HL-60 (cell line): ENCODE data around the gene LMBR1.

Source experiments
- DNase-seq, 2 experiments: peaks; one replicate each; pipeline ENCODE4 v3.0.0-alpha.2; 2010 to 2020; ENCODE audit warnings: low read depth in 1 of 2, low spot score in 1 of 2
- H3K27ac ChIP-seq: fragments of 250-450 bp; sonication (Bioruptor Pico); replicated peaks from 2 replicates; pipeline ENCODE4 v1.5.1; 2020; ENCODE audit warnings: mild to moderate bottlenecking, moderate library complexity
- H3K27me3 ChIP-seq: fragments of 250-450 bp; sonication (Bioruptor Pico); 2 replicates; pipeline ENCODE4 v1.5.1; 2021; ENCODE audit warnings: mild to moderate bottlenecking, moderate library complexity; ENCODE audit not compliant: insufficient read depth, poor library complexity, severe bottlenecking
- H3K4me3 ChIP-seq: replicated peaks from 2 replicates; pipeline ENCODE4 v1.5.1; 2011; ENCODE audit warnings: mild to moderate bottlenecking, control low read depth, low read length; ENCODE audit not compliant: insufficient read depth
- CTCF ChIP-seq: IDR thresholded peaks from one replicate; pipeline ENCODE4 v1.5.1; 2011; ENCODE audit warnings: low read length, control low read depth, inconsistent platforms; ENCODE audit not compliant: insufficient read depth
- GABPA ChIP-seq: IDR thresholded peaks from 2 replicates; pipeline ENCODE4 v1.6.1; 2012; ENCODE audit warnings: low read depth
- POLR2AphosphoS5 ChIP-seq: IDR thresholded peaks from 2 replicates; pipeline ENCODE4 v1.6.1; 2012; ENCODE audit warnings: low read depth
- REST ChIP-seq: IDR thresholded peaks from 2 replicates; pipeline ENCODE4 v1.6.1; 2012; ENCODE audit warnings: low read depth; ENCODE audit not compliant: insufficient replicate concordance
- SPI1 ChIP-seq: IDR thresholded peaks from 2 replicates; pipeline ENCODE4 v1.6.1; 2012; ENCODE audit warnings: low read depth, mild to moderate bottlenecking, borderline replicate concordance

Gene LMBR1

DNA sequence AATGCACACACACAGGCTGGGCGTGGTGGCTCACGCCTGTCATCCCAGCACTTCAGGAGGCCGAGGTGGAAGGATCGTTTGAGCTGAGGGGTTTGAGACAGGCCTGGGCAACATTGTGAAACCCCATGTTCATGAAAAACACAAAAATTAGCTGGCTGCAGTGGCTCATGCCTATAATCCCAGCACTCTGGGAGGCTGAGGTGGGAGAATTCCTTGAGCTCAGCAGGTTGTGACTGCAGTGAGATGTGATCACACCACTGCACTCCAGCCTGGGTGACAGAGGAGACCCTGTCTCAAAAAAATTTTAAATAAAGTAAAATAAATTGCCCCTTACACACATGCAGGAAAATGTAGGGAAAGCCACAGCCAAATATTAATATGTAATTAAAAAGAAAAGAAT is 208.3 kb downstream of the LMBR1 start:
- H3K4me3 ChIP-seq: no peak overlapping the region
- H3K27me3 ChIP-seq: no peaks in the 10 kb centered on the region
- H3K27ac ChIP-seq: no peak overlapping the region
- no peak for DNase-seq
- TF ChIP-seq POLR2AphosphoS5 (no peak), SPI1 (no peak), CTCF (no peak), GABPA (no peak), REST (no peak)

DNA sequence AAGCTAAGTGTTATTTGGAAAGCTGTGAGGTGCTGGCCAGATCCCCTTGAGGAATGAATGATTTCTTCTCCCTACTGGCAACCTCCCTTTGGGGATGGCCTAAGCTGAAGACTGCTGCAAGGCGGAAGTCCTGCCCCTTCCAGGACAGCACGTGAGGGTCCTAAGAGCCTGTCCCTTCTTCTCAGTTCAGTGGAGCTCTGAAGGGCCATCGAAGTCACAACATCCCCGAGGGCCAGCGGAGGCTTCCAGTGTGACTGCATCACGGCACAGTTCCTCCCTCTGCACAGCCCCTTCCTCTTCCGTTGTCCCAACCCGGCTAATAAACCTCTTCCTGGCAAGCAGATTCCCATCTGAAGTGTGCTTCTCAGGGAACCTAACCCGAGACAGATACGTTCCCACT is 208.7 kb downstream of the LMBR1 start:
- Histone ChIP-seq H3K27me3 (no peaks in the 10 kb centered on the region), H3K4me3 (no peak overlapping the region), H3K27ac (no peak overlapping the region)
- no peak for DNase-seq
- no peak for TF ChIP-seq GABPA
- no peak for TF ChIP-seq SPI1
- no peak for TF ChIP-seq REST
- TF ChIP-seq CTCF: no peak
- no peak for TF ChIP-seq POLR2AphosphoS5

DNA sequence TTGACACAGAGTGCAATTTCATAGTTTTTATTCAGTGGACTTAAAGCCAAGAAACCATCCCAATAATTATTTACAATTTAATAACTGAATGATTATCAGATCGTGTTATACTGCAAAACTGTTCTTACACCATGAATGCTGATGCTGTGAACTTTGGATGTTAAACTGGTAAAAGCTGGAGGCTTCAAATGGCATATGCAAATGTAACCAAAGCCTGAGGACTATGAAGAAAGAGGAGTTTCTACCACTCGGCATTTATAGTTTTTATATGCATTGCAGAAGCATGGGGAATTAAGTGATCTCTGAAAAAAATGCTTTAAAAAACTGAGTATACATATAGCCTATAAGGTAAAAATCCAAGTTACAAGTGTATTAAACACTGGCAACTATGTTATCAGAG is 210.1 kb downstream of the LMBR1 start:
- DNase-seq: no peak
- no peak overlapping the region for H3K27ac ChIP-seq
- TF ChIP-seq POLR2AphosphoS5 (no peak), REST (no peak), GABPA (no peak), SPI1 (no peak), CTCF (no peak)

More for the DNA sequence above, 210.1 kb downstream of the LMBR1 start:
- Histone ChIP-seq H3K4me3 (no peak overlapping the region), H3K27me3 (no peaks in the 10 kb centered on the region)
